Progenitor cell of endocrine pancreas (in vitro differentiated cells): ENCODE results near the gene BTRC. TPM values are rescaled to one million over a fixed set of nuclear protein-coding genes. Genes with fewer than 3 reads are reported as not detected.

Source experiments
- DNase-seq: peaks from one replicate; pipeline ENCODE4 v3.0.0; 2021; ENCODE audit warnings: low spot score; ENCODE audit not compliant: unreplicated experiment
- H3K27ac Mint-ChIP-seq: 2 replicates; pipeline ENCODE4 v1.8.0; 2021; ENCODE audit warnings: mild to moderate bottlenecking, moderate library complexity, mixed read lengths
- H3K27me3 Mint-ChIP-seq: 2 replicates; pipeline ENCODE4 v1.8.0; 2021; ENCODE audit warnings: mixed read lengths
- H3K36me3 Mint-ChIP-seq: 2 replicates; pipeline ENCODE4 v1.8.0; 2022; ENCODE audit warnings: mixed read lengths; ENCODE audit not compliant: insufficient read depth
- H3K4me1 Mint-ChIP-seq: 2 replicates; pipeline ENCODE4 v1.8.0; 2021; ENCODE audit warnings: low read depth, mixed read lengths
- H3K4me3 Mint-ChIP-seq: 2 replicates; pipeline ENCODE4 v1.8.0; 2021; ENCODE audit warnings: low read depth, mild to moderate bottlenecking, moderate library complexity, mixed read lengths
- H3K9me3 Mint-ChIP-seq: 2 replicates; pipeline ENCODE4 v1.8.0; 2021; ENCODE audit warnings: low read depth, mixed read lengths
- CTCF ChIP-seq: fragments of 200-600 bp; sonication (generic); IDR thresholded peaks from one replicate; pipeline ENCODE4 v1.5.0; 2021; ENCODE audit warnings: antibody characterized with exemption, mild to moderate bottlenecking; ENCODE audit not compliant: unreplicated experiment
- total RNA-seq: library from RNA; stranded (reverse); gene quantifications from 2 replicates; pipeline ENCODE4 v1.2.1, GENCODE V29; 2021

BTRC gene
- total RNA-seq, 1 donor from 2014 or later = 46.5 TPM

- H3K27ac Mint-ChIP-seq = no peak overlapping the region
- no peak for TF ChIP-seq CTCF
- no peaks in the 10 kb centered on the region for H3K36me3 Mint-ChIP-seq
- H3K9me3 Mint-ChIP-seq = no peaks in the 10 kb centered on the region
- no peak overlapping the region for H3K4me3 Mint-ChIP-seq
- no peak for DNase-seq
- peaks cover 15% of the 10 kb centered on the region for H3K4me1 Mint-ChIP-seq
- H3K27me3 Mint-ChIP-seq = no peaks in the 10 kb centered on the region
Measured at GRCh38 chr10:101494650-101495049, 140.7 kb downstream of the BTRC start.

- no peaks in the 10 kb centered on the region for H3K36me3 Mint-ChIP-seq
- DNase-seq = no peak
- no peak overlapping the region for H3K4me3 Mint-ChIP-seq
- no peaks in the 10 kb centered on the region for H3K27me3 Mint-ChIP-seq
- no peaks in the 10 kb centered on the region for H3K9me3 Mint-ChIP-seq
- peaks cover 15% of the 10 kb centered on the region for H3K4me1 Mint-ChIP-seq
- peak; percentile 31 for TF ChIP-seq CTCF
- no peak overlapping the region for H3K27ac Mint-ChIP-seq
Measured at GRCh38 chr10:101495324-101495925, 141.5 kb downstream of the BTRC start.

- Mint-ChIP-seq H3K27ac (peak overlapping the region; percentile 29), H3K4me1 (no peaks in the 10 kb centered on the region), H3K4me3 (no peak overlapping the region), H3K27me3 (no peaks in the 10 kb centered on the region), H3K36me3 (no peaks in the 10 kb centered on the region), H3K9me3 (no peaks in the 10 kb centered on the region)
- no peak for TF ChIP-seq CTCF
- DNase-seq = no peak
Measured at GRCh38 chr10:101504438-101504837, 150.5 kb downstream of the BTRC start.

- no peak for DNase-seq
- TF ChIP-seq CTCF = no peak
- Mint-ChIP-seq H3K27me3 (no peaks in the 10 kb centered on the region), H3K4me1 (no peaks in the 10 kb centered on the region), H3K4me3 (no peak overlapping the region), H3K36me3 (no peaks in the 10 kb centered on the region), H3K9me3 (no peaks in the 10 kb centered on the region), H3K27ac (no peak overlapping the region)
Measured at GRCh38 chr10:101506829-101507661, 153.1 kb downstream of the BTRC start.

GRCh38 chr10:101507828-101508227 is 153.9 kb downstream of the BTRC start:
- Mint-ChIP-seq H3K27ac (no peak overlapping the region), H3K27me3 (no peaks in the 10 kb centered on the region), H3K4me3 (no peak overlapping the region), H3K4me1 (no peaks in the 10 kb centered on the region), H3K9me3 (no peaks in the 10 kb centered on the region), H3K36me3 (no peaks in the 10 kb centered on the region)
- TF ChIP-seq CTCF = no peak
- DNase-seq = no peak
